GM18505 (cell line): Measurements from ENCODE around the gene ZC3H4.
"Not testable (repeated sequence)": the region's sequence is repeated elsewhere in the genome, so short reads cannot be mapped to it uniquely, and the experiment has no call there.

Experiments used
- ATAC-seq: cut with Tn5 transposase; IDR thresholded peaks from one replicate; pipeline ENCODE4 v1.9.1; 2021; ENCODE audit not compliant: unreplicated experiment
- POLR2A ChIP-seq: IDR thresholded peaks from 4 replicates; pipeline ENCODE4 v1.6.1; 2011; ENCODE audit warnings: borderline replicate concordance; ENCODE audit not compliant: insufficient read depth, insufficient read length; ENCODE audit errors: extremely low read depth

ZC3H4 gene

GRCh38 chr19:47056411-47056810 is 57.2 kb downstream of the ZC3H4 start:
- ATAC-seq = no peak
- TF ChIP-seq POLR2A = no peak

GRCh38 chr19:47050562-47050961 is 63.0 kb downstream of the ZC3H4 start:
- not testable (repeated sequence) for ATAC-seq

- ATAC-seq = no peak
- no peak for TF ChIP-seq POLR2A
Measured at GRCh38 chr19:47049307-47049700, 64.3 kb downstream of the ZC3H4 start.

GRCh38 chr19:47047763-47048405 is 65.7 kb downstream of the ZC3H4 start:
- TF ChIP-seq POLR2A = no peak
- ATAC-seq = peak; percentile 38

- ATAC-seq = no peak
- no peak for TF ChIP-seq POLR2A
Measured at GRCh38 chr19:47047272-47047762, 66.3 kb downstream of the ZC3H4 start.

GRCh38 chr19:47045867-47046470 is 67.6 kb downstream of the ZC3H4 start:
- no peak for ATAC-seq
- TF ChIP-seq POLR2A = no peak

- no peak for TF ChIP-seq POLR2A
- ATAC-seq = no peak
Measured at GRCh38 chr19:47044946-47045866, 68.4 kb downstream of the ZC3H4 start.

GRCh38 chr19:47040869-47041268 is 72.7 kb downstream of the ZC3H4 start:
- no peak for ATAC-seq

GRCh38 chr19:47039239-47039874 is 74.2 kb downstream of the ZC3H4 start:
- no peak for TF ChIP-seq POLR2A
- ATAC-seq = no peak

More at GRCh38 chr19:47040869-47041268, 72.7 kb downstream of the ZC3H4 start:
- no peak for TF ChIP-seq POLR2A

GRCh38 chr19:47037766-47038165 is 75.8 kb downstream of the ZC3H4 start:
- no peak for TF ChIP-seq POLR2A

GRCh38 chr19:47036097-47036651 is 77.4 kb downstream of the ZC3H4 start:
- TF ChIP-seq POLR2A = no peak

More at GRCh38 chr19:47037766-47038165, 75.8 kb downstream of the ZC3H4 start:
- ATAC-seq = no peak

GRCh38 chr19:47035127-47036096 is 78.2 kb downstream of the ZC3H4 start:
- ATAC-seq = peak; percentile 79
- peak; percentile 20 for TF ChIP-seq POLR2A

More at GRCh38 chr19:47036097-47036651, 77.4 kb downstream of the ZC3H4 start:
- no peak for ATAC-seq
